HepG2 (cell line): ENCODE measurements around the gene GIN1. TPM values are rescaled to one million over a fixed set of nuclear protein-coding genes. Genes with fewer than 3 reads are reported as not detected.

ENCODE experiments used
- EZH2 ChIP-seq: conservative IDR thresholded peaks from 2 replicates; pipeline ENCODE4 v1.6.1; 2012; ENCODE audit warnings: mild to moderate bottlenecking, low read depth, low read length, moderate library complexity
- GPN1 ChIP-seq: sonication (generic); formaldehyde crosslinking; IDR thresholded peaks from 2 replicates; pipeline ENCODE4 v1.5.1; 2020; ENCODE audit warnings: missing genetic modification reagents, borderline replicate concordance
- HOXA9 ChIP-seq: sonication (generic); formaldehyde crosslinking; IDR thresholded peaks from 2 replicates; pipeline ENCODE4 v1.8.1; 2022; ENCODE audit warnings: missing genetic modification reagents, mild to moderate bottlenecking, moderate library complexity, borderline replicate concordance
- NRL ChIP-seq: sonication (generic); formaldehyde crosslinking; IDR thresholded peaks from 2 replicates; pipeline ENCODE4 v1.5.0; 2020; ENCODE audit warnings: missing genetic modification reagents, mild to moderate bottlenecking, moderate library complexity, borderline replicate concordance
- RBFOX2 ChIP-seq: fragments of 200-400 bp; formaldehyde crosslinking; IDR thresholded peaks from 2 replicates; pipeline ENCODE4 v1.6.1; 2017; ENCODE audit warnings: low read depth, mild to moderate bottlenecking, low read length
- RFX5 ChIP-seq: IDR thresholded peaks from 2 replicates; pipeline ENCODE4 v1.6.1; 2011; ENCODE audit warnings: low read depth, low read length, improper control_type of control experiment
- ZMAT3 ChIP-seq: sonication (generic); formaldehyde crosslinking; conservative IDR thresholded peaks from 2 replicates; pipeline ENCODE4 v1.7.0; 2021; ENCODE audit warnings: missing genetic modification reagents
- ZNF101 ChIP-seq: sonication (generic); formaldehyde crosslinking; IDR thresholded peaks from 2 replicates; pipeline ENCODE4 v1.4.0; 2020; ENCODE audit warnings: mild to moderate bottlenecking, low read depth, missing genetic modification reagents, borderline replicate concordance
- ZNF549 ChIP-seq: sonication (generic); formaldehyde crosslinking; IDR thresholded peaks from 2 replicates; pipeline ENCODE4 v1.5.0; 2020; ENCODE audit warnings: missing genetic modification reagents
- ZNF569 ChIP-seq: sonication (generic); formaldehyde crosslinking; IDR thresholded peaks from 2 replicates; pipeline ENCODE4 v1.5.0; 2020; ENCODE audit warnings: mild to moderate bottlenecking, missing genetic modification reagents, moderate library complexity, borderline replicate concordance
- ZNF616 ChIP-seq: sonication (generic); formaldehyde crosslinking; IDR thresholded peaks from 2 replicates; pipeline ENCODE4 v1.5.0; 2020; ENCODE audit warnings: low read depth, mild to moderate bottlenecking, missing genetic modification reagents
- ZNF792 ChIP-seq: IDR thresholded peaks from 2 replicates; pipeline ENCODE4 v1.6.1; 2016
- polyA plus RNA-seq, 8 experiments: library from polyadenylated mRNA; depleted of rRNA in 3 of 8; stranded (reverse) in 7 of 8; unstranded in 1 of 8; fragments of >200 nt; fragmentation: Illumina TruSeq in 4 of 8; extraction: Trizol in 4 of 8; gene quantifications; 2 replicates each; pipeline versions ENCODE4 v1.2.1 to v1.2.3, GENCODE V29; 2011 to 2016; ENCODE audit warnings: low read depth in 4 of 8, missing spikeins in 1 of 8, mixed read lengths in 1 of 8; ENCODE audit not compliant: insufficient read depth in 1 of 8
- total RNA-seq, 5 experiments: library from RNA; depleted of rRNA; stranded (reverse); fragments of >200 nt; fragmentation: Illumina TruSeq; extraction: Trizol; gene quantifications; 2 replicates each; pipeline ENCODE4 v1.2.3, GENCODE V29; 2016; ENCODE audit warnings: low read depth in 1 of 5
- TF ChIP-seq, protein P1 (sequence below): sonication (generic); formaldehyde crosslinking; IDR thresholded peaks from 2 replicates; pipeline ENCODE4 v1.4.0; 2020; ENCODE audit warnings: missing genetic modification reagents, borderline replicate concordance
- TF ChIP-seq, protein P2 (sequence below): sonication (generic); formaldehyde crosslinking; IDR thresholded peaks from 2 replicates; pipeline ENCODE4 v1.4.0; 2020; ENCODE audit warnings: missing genetic modification reagents, borderline replicate concordance
- TF ChIP-seq, protein P3 (sequence below), 2 experiments: sonication (generic) in 1 of 2; formaldehyde crosslinking in 1 of 2; IDR thresholded peaks; 2 replicates each; pipeline versions ENCODE4 v1.4.0 to v1.6.1; 2016 to 2020; ENCODE audit warnings: borderline replicate concordance in 1 of 2, low read depth in 1 of 2, mild to moderate bottlenecking in 1 of 2, missing genetic modification reagents in 1 of 2

The GIN1 gene
- total and polyA plus RNA-seq, 2 of the 13 experiments (the other 11 are each of a cell fraction or from before 2014, with no cell fraction given): 1.7 to 7.7 TPM

DNA sequence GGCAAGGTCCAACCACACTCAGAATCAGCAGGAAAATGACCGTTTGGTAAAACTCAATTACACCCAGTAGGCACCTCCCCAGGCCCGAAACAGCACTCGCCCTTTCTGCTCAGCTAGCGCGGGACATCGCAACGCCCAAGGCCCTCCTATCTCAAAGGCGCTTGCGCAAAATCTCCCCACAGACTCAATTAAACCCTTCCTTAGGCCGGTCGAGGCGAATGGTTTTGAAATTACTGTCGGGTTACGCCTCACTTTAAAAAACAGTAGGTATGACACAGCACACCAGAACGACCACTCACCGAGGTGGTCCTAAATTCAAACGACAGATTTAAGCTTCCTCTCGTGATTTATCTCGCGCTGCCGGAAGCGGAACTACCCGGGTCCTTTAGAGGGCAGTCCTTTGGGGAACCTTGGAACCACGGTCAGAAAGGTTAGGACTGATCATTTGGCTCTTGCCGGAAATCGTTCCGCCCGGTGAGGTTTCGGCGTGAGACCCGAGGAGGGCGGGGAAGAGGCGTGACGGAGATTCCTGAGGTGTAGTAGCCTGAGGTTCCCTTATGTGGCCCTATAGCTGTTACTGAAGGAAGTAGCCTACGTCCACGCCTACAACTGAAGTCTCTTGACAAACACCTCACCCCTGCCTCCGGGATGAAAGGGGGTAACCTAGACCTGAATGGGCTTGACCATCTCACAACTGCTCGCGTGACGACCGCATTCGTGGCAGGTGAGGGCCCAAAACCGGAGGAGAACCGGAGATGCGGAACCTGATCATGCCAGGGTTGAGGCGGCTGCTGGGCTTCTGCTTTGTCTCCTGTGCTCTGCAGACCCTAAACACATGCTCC lies at the start of gene GIN1, which contains the start of gene PPIP5K2 (continued):
- TF ChIP-seq ZNF616 (CRISPR knock-in tag) (no peak), NRL (CRISPR knock-in tag) (0 out of 2 replicates have a peak, but pooled peaks have one; percentile 23), ZNF549 (CRISPR knock-in tag) (peak; percentile 67; the same call in 1 of the 2 replicates), ZNF569 (CRISPR knock-in tag) (0 out of 2 replicates have a peak, but pooled peaks have one; percentile 80), ZMAT3 (CRISPR knock-in tag) (no peak; the same call in 1 of the 2 replicates), HOXA9 (CRISPR knock-in tag) (peak; percentile 51; the same call in 1 of the 2 replicates), RFX5 (no peak), ZNF792 (CRISPR knock-in tag) (peak; percentile 62; the same call in 1 of the 2 replicates), RBFOX2 (peak; percentile 76), ZNF101 (CRISPR knock-in tag) (no peak), EZH2 (no peak), GPN1 (CRISPR knock-in tag) (no peak)
- TF ChIP-seq, protein P1, sequence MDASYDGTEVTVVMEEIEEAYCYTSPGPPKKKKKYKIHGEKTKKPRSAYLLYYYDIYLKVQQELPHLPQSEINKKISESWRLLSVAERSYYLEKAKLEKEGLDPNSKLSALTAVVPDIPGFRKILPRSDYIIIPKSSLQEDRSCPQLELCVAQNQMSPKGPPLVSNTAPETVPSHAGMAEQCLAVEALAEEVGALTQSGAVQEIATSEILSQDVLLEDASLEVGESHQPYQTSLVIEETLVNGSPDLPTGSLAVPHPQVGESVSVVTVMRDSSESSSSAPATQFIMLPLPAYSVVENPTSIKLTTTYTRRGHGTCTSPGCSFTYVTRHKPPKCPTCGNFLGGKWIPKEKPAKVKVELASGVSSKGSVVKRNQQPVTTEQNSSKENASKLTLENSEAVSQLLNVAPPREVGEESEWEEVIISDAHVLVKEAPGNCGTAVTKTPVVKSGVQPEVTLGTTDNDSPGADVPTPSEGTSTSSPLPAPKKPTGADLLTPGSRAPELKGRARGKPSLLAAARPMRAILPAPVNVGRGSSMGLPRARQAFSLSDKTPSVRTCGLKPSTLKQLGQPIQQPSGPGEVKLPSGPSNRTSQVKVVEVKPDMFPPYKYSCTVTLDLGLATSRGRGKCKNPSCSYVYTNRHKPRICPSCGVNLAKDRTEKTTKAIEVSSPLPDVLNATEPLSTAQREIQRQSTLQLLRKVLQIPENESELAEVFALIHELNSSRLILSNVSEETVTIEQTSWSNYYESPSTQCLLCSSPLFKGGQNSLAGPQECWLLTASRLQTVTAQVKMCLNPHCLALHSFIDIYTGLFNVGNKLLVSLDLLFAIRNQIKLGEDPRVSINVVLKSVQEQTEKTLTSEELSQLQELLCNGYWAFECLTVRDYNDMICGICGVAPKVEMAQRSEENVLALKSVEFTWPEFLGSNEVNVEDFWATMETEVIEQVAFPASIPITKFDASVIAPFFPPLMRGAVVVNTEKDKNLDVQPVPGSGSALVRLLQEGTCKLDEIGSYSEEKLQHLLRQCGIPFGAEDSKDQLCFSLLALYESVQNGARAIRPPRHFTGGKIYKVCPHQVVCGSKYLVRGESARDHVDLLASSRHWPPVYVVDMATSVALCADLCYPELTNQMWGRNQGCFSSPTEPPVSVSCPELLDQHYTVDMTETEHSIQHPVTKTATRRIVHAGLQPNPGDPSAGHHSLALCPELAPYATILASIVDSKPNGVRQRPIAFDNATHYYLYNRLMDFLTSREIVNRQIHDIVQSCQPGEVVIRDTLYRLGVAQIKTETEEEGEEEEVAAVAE (CRISPR knock-in tag): peak; percentile 65; the same call in 1 of the 2 replicates
- TF ChIP-seq, protein P2, sequence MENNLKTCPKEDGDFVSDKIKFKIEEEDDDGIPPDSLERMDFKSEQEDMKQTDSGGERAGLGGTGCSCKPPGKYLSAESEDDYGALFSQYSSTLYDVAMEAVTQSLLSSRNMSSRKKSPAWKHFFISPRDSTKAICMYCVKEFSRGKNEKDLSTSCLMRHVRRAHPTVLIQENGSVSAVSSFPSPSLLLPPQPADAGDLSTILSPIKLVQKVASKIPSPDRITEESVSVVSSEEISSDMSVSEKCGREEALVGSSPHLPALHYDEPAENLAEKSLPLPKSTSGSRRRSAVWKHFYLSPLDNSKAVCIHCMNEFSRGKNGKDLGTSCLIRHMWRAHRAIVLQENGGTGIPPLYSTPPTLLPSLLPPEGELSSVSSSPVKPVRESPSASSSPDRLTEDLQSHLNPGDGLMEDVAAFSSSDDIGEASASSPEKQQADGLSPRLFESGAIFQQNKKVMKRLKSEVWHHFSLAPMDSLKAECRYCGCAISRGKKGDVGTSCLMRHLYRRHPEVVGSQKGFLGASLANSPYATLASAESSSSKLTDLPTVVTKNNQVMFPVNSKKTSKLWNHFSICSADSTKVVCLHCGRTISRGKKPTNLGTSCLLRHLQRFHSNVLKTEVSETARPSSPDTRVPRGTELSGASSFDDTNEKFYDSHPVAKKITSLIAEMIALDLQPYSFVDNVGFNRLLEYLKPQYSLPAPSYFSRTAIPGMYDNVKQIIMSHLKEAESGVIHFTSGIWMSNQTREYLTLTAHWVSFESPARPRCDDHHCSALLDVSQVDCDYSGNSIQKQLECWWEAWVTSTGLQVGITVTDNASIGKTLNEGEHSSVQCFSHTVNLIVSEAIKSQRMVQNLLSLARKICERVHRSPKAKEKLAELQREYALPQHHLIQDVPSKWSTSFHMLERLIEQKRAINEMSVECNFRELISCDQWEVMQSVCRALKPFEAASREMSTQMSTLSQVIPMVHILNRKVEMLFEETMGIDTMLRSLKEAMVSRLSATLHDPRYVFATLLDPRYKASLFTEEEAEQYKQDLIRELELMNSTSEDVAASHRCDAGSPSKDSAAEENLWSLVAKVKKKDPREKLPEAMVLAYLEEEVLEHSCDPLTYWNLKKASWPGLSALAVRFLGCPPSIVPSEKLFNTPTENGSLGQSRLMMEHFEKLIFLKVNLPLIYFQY (CRISPR knock-in tag): peak; percentile 63; the same call in 1 of the 2 replicates
- TF ChIP-seq, protein P3, sequence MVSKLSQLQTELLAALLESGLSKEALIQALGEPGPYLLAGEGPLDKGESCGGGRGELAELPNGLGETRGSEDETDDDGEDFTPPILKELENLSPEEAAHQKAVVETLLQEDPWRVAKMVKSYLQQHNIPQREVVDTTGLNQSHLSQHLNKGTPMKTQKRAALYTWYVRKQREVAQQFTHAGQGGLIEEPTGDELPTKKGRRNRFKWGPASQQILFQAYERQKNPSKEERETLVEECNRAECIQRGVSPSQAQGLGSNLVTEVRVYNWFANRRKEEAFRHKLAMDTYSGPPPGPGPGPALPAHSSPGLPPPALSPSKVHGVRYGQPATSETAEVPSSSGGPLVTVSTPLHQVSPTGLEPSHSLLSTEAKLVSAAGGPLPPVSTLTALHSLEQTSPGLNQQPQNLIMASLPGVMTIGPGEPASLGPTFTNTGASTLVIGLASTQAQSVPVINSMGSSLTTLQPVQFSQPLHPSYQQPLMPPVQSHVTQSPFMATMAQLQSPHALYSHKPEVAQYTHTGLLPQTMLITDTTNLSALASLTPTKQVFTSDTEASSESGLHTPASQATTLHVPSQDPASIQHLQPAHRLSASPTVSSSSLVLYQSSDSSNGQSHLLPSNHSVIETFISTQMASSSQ (IDR thresholded peaks at IDR 0.05; ENCODE audit: low read depth): peak; percentile 64; the same call in 1 of the 2 replicates
- TF ChIP-seq, protein P3 (CRISPR knock-in tag; IDR thresholded peaks at IDR 0.05; ENCODE audit: borderline replicate concordance): no peak
